ENCODE data around the gene TMC8. TPM values are rescaled to one million over a fixed set of nuclear protein-coding genes. Genes with fewer than 3 reads are reported as not detected.
A peak's percentile ranks its signal among the peaks of the same experiment; 100 is the strongest.

The TMC8 gene
- total and polyA plus RNA-seq, 2 donors from 2014 or later = 1.0 to 35.9 TPM

- no peak for TF ChIP-seq CTCF (IDR thresholded peaks at IDR 0.05; ENCODE audit: borderline replicate concordance, extremely low read depth, insufficient read depth)
- no peaks in the 10 kb centered on the region for H3K9me3 ChIP-seq (ENCODE audit: control insufficient read depth in 2 of 3, insufficient read depth in 1 of 3, low read length in 3 of 3)
- no peak overlapping the region for H3K27ac ChIP-seq (ENCODE audit: low read depth in 2 of 2, low read length in 2 of 2)
- H3K36me3 ChIP-seq (ENCODE audit: control insufficient read depth in 2 of 3, insufficient read depth in 3 of 3, low read length in 3 of 3) = peaks cover 0 to 2% (median 0%) of the 10 kb centered on the region in 3 donors
- H3K27me3 ChIP-seq (ENCODE audit: control insufficient read depth, insufficient read depth, low read length) = no peaks in the 10 kb centered on the region
- DNase-seq (peak in 2 of 5 donors; percentile 47 to 68), FAIRE-seq (no peak)
- H3K4me3 ChIP-seq (ENCODE audit: low read length in 3 of 3) = peak overlapping the region in 2 of 3 donors; percentile 19 to 70
- intact Hi-C loops (cut with DNase I) = no loop called here
- no peak overlapping the region for H3K9ac ChIP-seq (ENCODE audit: low read length in 3 of 3)
- H3K4me1 ChIP-seq (ENCODE audit: control insufficient read depth in 2 of 3, insufficient read depth in 2 of 3, low read depth in 1 of 3, low read length in 3 of 3) = peaks cover 0 to 24% (median 17%) of the 10 kb centered on the region in 3 donors
Observed at GRCh38 chr17:78185981-78186691, 55.6 kb downstream of the TMC8 start.

GRCh38 chr17:78186692-78187595 lies 56.4 kb downstream of the TMC8 start, which contains the start of the genes AFMID and TK1:
AFMID (plus strand) TSS chr17:78187362; CDS start chr17:78187371, 9 bp downstream.
TK1 (minus strand) TSS chr17:78187052; CDS start chr17:78186994, 58 bp downstream.
- Histone ChIP-seq H3K4me3 (ENCODE audit: low read length in 3 of 3) (peak within 1 kb of the TSS; percentile 75 to 85 (median 83)), H3K9me3 (ENCODE audit: control insufficient read depth in 2 of 3, insufficient read depth in 1 of 3, low read length in 3 of 3) (no peaks in the 10 kb centered on the region), H3K9ac (ENCODE audit: low read length in 3 of 3) (peak within 1 kb of the TSS in 2 of 3 donors; percentile 65 to 67), H3K27me3 (ENCODE audit: control insufficient read depth, insufficient read depth, low read length) (no peaks in the 10 kb centered on the region), H3K27ac (ENCODE audit: low read depth in 2 of 2, low read length in 2 of 2) (peak within 1 kb of the TSS; percentile 55 to 67), H3K36me3 (ENCODE audit: control insufficient read depth in 2 of 3, insufficient read depth in 3 of 3, low read length in 3 of 3) (peaks cover 0 to 4% (median 0%) of the 10 kb centered on the region in 3 donors), H3K4me1 (ENCODE audit: control insufficient read depth in 2 of 3, insufficient read depth in 2 of 3, low read depth in 1 of 3, low read length in 3 of 3) (peaks cover 0 to 25% (median 17%) of the 10 kb centered on the region in 3 donors)
- DNase-seq = peak; percentile 98 to 99 (median 99)
- intact Hi-C loops (cut with DNase I) = no loop called here
- FAIRE-seq = peak; percentile 51
- peak; percentile 79 for TF ChIP-seq CTCF (IDR thresholded peaks at IDR 0.05; ENCODE audit: borderline replicate concordance, extremely low read depth, insufficient read depth)

Other genes with a start within 250 kb of the TMC8 start
- gene TNRC6C, start 172.1 kb upstream of the TMC8 start, total RNA-seq = 29.4 TPM
- gene TNRC6C, start 172.1 kb upstream of the TMC8 start, polyA plus RNA-seq (ENCODE audit: insufficient read depth, low read depth, low replicate concordance) = 1.9 TPM
- gene TMC6, start 2.0 kb upstream of the TMC8 start, total RNA-seq = 115 TPM
- 15.0 TPM for gene TMC6, start 2.0 kb upstream of the TMC8 start, polyA plus RNA-seq (ENCODE audit: insufficient read depth, low read depth, low replicate concordance)
- gene C17orf99, start 15.6 kb downstream of the TMC8 start, total RNA-seq = not detected
- gene C17orf99, start 15.6 kb downstream of the TMC8 start, polyA plus RNA-seq (ENCODE audit: insufficient read depth, low read depth, low replicate concordance) = not detected
- gene SYNGR2, start 37.8 kb downstream of the TMC8 start, total RNA-seq = 165 TPM
- 149 TPM for gene SYNGR2, start 37.8 kb downstream of the TMC8 start, polyA plus RNA-seq (ENCODE audit: insufficient read depth, low read depth, low replicate concordance)
- 12.7 TPM for gene TK1, start 56.3 kb downstream of the TMC8 start, total RNA-seq
- 9.3 TPM for gene TK1, start 56.3 kb downstream of the TMC8 start, polyA plus RNA-seq (ENCODE audit: insufficient read depth, low read depth, low replicate concordance)
- gene AFMID, start 56.6 kb downstream of the TMC8 start, total RNA-seq = 63.9 TPM
- 118 TPM for gene AFMID, start 56.6 kb downstream of the TMC8 start, polyA plus RNA-seq (ENCODE audit: insufficient read depth, low read depth, low replicate concordance)
- 1.7 TPM for gene BIRC5, start 83.5 kb downstream of the TMC8 start, total RNA-seq
- gene BIRC5, start 83.5 kb downstream of the TMC8 start, polyA plus RNA-seq (ENCODE audit: insufficient read depth, low read depth, low replicate concordance) = 0.26 TPM
- gene TMEM235, start 100.9 kb downstream of the TMC8 start, total RNA-seq = not detected
- gene TMEM235, start 100.9 kb downstream of the TMC8 start, polyA plus RNA-seq (ENCODE audit: insufficient read depth, low read depth, low replicate concordance) = not detected
- 110 TPM for gene SOCS3, start 229.3 kb downstream of the TMC8 start, total RNA-seq
- gene SOCS3, start 229.3 kb downstream of the TMC8 start, polyA plus RNA-seq (ENCODE audit: insufficient read depth, low read depth, low replicate concordance) = 31.2 TPM
- gene PGS1, start 247.9 kb downstream of the TMC8 start, total RNA-seq = 65.4 TPM
- 15.6 TPM for gene PGS1, start 247.9 kb downstream of the TMC8 start, polyA plus RNA-seq (ENCODE audit: insufficient read depth, low read depth, low replicate concordance)

Measured in kidney (tissue), 14 donors.